ENCODE results near the gene GJA4.

Gene GJA4

GRCh38 chr1:34829250-34829649 is 36.5 kb downstream of the GJA4 start:
- no peak for TF ChIP-seq CTCF (IDR thresholded peaks at IDR 0.05; ENCODE audit: control insufficient read depth, extremely low read depth, insufficient read depth)
- DNase-seq (ENCODE audit: low read depth): no peak
- H3K4me3 ChIP-seq (ENCODE audit: low read depth, low read length): no peak overlapping the region

- no peak for TF ChIP-seq CTCF (IDR thresholded peaks at IDR 0.05; ENCODE audit: control insufficient read depth, extremely low read depth, insufficient read depth)
- H3K4me3 ChIP-seq (ENCODE audit: low read depth, low read length): no peak overlapping the region
- DNase-seq (ENCODE audit: low read depth): no peak
Measured at GRCh38 chr1:34831721-34832246, 39.0 kb downstream of the GJA4 start.

- H3K4me3 ChIP-seq (ENCODE audit: low read depth, low read length): no peak overlapping the region
- TF ChIP-seq CTCF (IDR thresholded peaks at IDR 0.05; ENCODE audit: control insufficient read depth, extremely low read depth, insufficient read depth): no peak
- no peak for DNase-seq (ENCODE audit: low read depth)
Measured at GRCh38 chr1:34833711-34834110, 40.9 kb downstream of the GJA4 start.

- no peak for TF ChIP-seq CTCF (IDR thresholded peaks at IDR 0.05; ENCODE audit: control insufficient read depth, extremely low read depth, insufficient read depth)
- no peak for DNase-seq (ENCODE audit: low read depth)
- no peak overlapping the region for H3K4me3 ChIP-seq (ENCODE audit: low read depth, low read length)
Measured at GRCh38 chr1:34839526-34840305, 46.9 kb downstream of the GJA4 start.

GRCh38 chr1:34840426-34840825 is 47.6 kb downstream of the GJA4 start:
- no peak for TF ChIP-seq CTCF (IDR thresholded peaks at IDR 0.05; ENCODE audit: control insufficient read depth, extremely low read depth, insufficient read depth)
- no peak for DNase-seq (ENCODE audit: low read depth)
- H3K4me3 ChIP-seq (ENCODE audit: low read depth, low read length): no peak overlapping the region

- no peak for DNase-seq (ENCODE audit: low read depth)
- no peak overlapping the region for H3K4me3 ChIP-seq (ENCODE audit: low read depth, low read length)
- TF ChIP-seq CTCF (IDR thresholded peaks at IDR 0.05; ENCODE audit: control insufficient read depth, extremely low read depth, insufficient read depth): no peak
Measured at GRCh38 chr1:34842073-34842472, 49.3 kb downstream of the GJA4 start.

- no peak overlapping the region for H3K4me3 ChIP-seq (ENCODE audit: low read depth, low read length)
- TF ChIP-seq CTCF (IDR thresholded peaks at IDR 0.05; ENCODE audit: control insufficient read depth, extremely low read depth, insufficient read depth): no peak
- no peak for DNase-seq (ENCODE audit: low read depth)
Measured at GRCh38 chr1:34842952-34843371, 50.2 kb downstream of the GJA4 start.
